IPS-NIHi7 (cell line): ENCODE data around the gene C10orf71.

Experiments
- DNase-seq: peaks from one replicate; pipeline ENCODE4 v3.0.0; 2012; ENCODE audit warnings: mixed read lengths; ENCODE audit errors: extremely low spot score

Gene C10orf71

DNA sequence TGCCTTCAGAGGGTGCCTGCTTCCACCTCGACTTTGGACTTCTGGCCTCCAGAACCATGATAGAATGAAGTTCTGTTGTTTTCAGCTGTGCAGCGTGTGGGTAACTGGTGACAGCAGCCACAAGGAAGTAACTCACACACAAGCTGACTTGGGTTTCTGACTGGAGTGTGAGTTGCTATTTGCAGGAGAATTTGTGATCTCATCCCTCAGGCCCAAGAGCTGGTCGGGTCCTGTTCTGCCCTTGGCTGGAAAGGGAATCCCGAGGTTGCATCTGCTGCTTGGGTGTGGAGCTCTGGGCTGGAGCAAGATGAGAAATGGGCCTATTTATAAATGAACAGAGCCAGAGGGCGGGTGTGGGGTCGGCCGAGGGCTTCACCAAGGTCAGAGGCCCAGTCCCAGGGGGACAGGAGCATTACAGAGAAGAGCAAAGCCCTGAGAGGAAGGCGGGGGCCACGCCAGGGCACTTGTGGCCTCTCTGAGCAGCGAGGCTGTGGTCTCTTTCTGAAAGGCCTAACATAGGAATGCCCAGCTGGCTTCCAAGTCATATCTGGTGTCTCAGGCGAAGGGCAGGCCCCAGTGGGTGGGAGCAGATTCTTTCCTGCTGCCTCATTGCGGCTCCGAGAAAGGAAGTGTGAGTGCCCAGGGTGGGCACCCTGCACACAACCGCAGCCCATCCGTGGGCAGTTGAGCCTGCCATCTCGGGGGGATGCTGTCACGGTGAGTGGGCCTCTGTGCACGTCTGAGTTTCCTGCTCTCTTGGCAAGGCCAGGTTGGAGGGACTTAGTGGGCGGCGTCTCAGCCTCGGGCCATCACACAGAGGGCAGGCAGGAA is 26.5 kb upstream of the C10orf71 start:
- no peak for DNase-seq

DNA sequence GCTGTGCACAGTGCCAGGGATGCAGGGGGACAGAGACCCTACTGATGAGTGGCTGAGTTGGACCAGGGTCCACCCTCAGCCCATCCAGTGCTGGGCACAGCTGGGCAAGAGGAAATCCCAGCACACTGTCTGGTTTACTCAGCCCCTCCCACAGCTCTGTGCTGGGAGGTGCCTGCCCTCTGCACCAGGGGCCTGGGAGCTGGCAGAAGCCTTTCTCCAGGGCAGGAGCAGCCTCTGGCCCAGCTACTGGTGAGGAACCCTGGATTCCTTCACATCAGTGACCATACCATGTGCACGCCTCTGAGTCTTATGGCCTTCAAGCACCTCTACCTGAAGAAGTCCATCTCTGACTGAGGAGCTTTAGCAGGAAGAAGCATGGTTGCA is 25.9 kb upstream of the C10orf71 start:
- no peak for DNase-seq

DNA sequence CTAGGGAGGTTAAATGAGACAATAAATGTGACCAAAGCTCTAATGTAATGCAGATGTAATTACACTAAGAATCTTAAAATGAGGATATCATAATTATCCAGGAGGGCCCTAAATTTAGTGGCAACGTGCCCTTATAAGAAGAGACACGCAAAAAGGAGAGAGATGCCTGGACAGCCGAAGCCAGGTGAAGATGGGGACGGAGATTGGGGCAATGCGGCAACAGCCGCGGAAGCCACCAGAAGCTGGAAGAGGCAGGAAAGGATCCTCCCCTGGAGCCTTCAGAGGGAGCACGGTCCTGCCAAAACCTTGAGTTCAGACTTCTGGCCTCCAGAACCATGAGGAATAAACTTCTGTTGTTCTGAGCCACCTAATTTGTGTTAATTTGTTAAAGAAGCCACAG is 25.3 kb upstream of the C10orf71 start:
- DNase-seq, result no peak

DNA sequence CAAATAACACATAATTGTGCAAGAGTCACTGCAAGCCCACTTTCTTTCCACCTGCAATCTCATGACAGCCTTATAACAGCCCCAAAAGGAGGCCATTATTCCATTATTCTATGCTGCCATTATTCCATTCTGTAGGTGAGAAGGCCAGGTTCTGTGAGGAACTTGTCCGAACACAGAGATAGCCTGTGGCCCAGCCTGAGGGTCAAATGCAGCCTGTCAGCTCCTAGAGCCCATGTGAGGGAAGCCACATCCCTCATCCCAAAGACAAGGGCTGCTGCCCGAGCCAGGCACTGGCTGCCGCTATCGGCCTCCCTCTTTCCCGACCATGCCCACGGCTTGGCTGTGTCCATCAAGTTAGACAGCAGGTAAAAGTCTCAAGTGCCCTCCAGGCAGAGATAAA is 24.1 kb upstream of the C10orf71 start:
- no peak for DNase-seq

DNA sequence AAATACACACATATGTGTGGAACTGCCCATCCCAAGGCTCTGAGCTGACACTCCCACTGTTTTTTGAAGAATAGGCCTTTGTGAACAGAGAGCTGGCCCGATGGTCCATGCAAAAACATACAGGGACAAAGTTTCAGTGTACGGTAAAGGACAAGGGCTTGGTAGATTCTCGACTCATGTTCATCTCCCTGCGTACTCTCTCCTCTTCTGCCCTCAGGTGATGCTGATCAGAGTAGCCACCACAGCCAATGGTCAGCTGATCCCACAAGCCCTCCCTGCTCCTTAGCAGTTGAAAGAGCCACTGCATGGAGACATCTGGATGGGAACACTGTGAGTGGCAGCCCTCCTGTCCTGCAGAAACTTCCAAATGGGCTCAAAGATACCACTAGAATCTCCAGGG is 23.1 kb upstream of the C10orf71 start:
- DNase-seq, result no peak

DNA sequence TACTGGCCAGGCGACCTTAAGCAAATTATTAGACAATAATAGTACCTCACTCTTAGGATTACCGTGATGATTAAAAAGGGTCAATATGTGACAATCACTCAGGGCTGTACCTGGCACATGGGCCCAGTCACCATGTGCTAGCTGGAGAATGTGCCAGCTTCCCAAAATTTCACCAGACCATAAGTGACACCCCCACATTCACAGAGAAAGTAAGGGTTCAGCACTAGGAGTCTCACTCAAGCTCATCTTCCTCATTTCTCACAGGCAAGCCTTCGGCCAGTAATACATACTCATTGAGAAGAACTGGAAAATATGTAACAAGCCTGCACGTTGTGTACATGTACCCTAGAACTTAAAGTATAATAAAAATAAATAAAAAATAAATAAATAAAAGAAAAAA is 22.4 kb upstream of the C10orf71 start:
- no peak for DNase-seq

DNA sequence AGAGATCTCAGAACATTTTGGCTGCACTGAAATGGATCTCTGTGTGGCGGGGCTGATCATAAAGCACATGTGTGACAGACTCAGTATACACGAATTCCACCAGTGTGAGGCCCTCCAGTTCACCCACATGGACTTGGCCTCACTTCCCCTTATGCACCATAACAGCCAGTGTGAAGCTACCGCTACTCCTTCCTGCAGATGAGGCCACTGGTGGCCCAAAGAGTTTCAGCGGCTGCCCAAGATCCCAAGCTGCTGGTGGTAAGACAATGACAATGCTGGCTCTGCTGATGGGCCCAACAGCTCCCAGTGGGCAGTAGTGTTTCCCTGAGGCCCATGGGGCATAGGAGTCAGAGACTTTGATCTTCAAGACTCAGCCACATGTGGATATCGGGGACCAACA is 21.0 kb upstream of the C10orf71 start:
- no peak for DNase-seq

DNA sequence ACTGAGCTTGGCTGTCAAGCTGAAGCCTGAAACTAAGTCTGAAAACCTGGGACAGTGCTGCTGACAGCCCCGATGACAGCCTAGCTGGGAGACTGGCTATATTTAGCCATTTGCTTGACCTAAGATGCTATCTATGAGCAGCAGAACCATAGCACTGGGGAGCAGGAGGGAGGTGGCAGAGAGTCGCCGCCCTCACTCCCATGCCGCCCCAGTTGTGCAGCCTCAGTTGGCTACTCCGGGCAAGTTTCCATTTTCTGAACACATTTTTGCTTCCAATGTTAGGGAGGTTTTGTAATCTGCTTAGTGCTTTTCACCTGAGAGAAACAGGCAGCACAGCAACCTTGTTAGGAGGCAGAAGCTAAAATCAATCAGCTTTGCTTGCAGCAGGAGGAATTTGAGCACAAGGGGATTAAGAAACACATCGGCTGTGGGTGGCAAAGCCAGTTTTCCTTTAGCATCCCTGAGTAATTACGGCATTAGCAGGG is 20.4 kb upstream of the C10orf71 start:
- no peak for DNase-seq

DNA sequence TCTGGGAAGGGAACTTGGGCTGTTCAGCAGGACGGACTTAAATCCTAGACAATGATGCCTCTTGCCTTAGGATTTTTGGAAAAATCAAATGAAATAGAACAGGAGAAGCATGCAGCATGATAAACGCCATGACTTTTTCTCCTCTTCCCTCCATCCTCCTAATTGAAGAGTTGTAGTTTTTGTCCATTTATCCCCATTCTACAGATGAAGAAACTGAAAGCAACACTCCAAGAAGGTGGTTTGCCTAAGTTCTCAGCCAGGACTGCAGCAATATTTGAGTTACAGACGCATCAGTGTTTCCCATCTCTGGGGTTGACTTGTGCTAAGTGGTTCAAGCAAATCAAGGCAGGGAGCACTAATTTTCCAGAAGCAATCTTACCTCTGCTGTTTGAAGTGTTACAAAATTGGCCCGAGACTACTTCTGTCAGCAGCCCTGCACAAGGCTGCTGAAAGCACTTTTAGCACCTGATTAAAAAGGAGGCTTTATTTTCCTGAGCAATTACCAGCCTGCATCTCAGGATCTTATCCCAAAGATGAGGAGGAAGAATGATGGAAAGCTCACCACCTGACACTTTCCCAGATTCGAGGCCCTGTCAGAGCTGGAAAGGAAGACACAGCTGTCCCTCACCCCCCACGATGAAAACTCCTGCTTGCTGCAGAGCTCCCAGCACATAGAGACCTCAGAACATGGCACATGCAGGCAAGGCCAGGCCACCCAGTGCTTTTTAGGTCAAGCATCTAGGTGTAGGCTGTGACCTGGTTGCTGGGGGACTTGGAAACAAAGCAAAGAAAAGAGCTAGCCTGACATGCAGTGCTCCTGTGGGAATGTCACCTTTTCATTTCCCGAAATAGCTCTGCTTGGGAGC is 19.7 kb upstream of the C10orf71 start:
- DNase-seq, result no peak

DNA sequence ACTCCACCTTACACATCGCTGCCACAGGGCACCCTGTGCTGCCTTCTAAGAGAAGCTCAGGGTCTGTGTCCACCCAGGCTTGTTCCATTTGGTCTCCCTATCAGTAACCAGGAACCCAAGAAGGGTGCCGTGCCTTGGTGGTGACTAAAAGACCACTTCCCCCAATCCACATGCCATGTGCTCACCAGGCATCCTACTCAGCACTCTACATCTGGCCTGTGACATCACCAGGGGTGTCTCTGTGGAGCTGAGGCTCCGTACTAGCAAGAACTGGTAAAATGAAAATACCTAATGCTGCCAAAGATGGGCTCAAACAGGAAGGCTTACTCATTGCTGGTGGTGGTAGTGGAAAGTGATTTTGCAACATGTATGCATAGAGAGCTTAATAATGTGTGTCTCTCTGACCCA is 19.0 kb upstream of the C10orf71 start:
- no peak for DNase-seq

DNA sequence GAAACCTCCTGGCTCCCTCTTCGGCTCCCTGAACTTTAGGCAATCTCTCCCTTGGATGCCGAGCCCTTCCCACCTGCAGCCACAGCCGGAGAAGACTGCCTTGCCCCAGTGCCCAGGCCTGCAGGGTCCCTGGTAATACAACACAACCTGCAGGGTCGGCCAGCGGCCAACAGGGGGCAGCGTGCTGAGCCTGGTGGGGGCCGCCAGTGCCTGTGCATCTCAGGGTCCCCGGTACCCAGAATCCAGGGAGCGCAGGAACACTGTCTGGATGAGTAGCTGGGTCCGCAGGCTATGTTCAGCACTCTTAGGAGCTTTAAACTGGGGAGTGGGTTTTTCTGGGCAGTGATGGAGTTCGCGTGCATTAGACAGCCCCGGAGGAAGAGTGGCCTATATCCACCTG is 17.5 kb upstream of the C10orf71 start:
- peak; percentile 73 for DNase-seq

DNA sequence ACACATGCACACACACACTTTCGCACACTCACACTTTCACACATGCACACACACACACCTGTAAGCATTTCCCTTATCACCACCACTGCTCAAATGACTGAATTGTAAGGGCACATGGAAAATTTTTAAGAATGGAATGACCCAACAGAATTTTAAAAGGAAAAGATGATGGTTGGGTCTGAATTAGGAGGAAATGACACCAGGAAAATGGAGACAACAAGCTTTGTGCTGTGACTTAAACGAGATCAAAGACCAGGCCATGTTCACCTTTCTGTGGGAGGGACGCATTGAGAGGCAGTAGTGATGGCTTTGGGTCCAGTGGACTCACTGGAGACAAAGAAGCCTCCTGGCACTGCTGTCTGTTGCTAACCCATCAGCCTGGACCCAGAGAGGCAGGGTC is 16.7 kb upstream of the C10orf71 start:
- no peak for DNase-seq

DNA sequence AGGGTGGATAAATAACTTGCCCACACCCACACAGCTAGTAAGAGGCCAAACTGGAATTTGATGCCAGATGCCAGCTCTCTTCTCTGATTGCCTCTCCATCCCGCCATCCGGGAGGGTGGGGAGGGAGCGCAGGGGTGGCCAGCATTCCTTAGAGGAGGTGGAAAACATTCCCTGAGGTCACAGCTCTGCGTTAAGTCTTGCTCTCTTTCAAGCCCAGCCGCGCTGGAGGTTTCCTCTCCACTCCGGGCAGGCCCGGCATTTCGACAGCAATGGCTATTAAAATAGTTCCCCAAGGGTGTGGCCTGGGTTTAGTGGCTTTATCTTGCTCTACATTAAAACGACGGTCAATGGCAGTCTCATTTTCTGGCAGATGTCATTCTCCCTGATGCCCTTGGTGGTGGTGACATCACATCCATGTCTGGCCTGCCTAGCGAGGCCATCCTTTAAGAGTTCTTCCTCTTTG is 16.1 kb upstream of the C10orf71 start:
- DNase-seq, result no peak

DNA sequence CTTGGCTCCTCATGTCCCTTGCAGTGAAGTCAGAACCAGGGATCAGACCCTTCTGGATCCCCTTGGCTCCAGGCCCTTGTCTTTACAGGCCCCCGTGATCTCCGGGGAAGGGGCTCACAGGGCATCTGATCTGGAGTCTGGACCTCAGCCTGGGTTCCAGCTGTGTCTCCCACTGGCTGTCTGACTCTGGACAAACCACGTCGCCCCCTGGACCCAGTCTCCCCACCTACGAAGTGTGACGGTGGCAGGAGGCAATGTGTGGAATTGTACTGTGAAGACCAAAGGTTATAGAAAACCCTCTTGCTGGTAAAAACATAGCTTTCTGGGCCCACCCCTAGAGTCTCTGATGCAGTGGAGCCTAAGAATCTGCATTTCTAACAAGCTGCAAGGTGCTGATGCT is 15.5 kb upstream of the C10orf71 start:
- DNase-seq, result no peak

DNA sequence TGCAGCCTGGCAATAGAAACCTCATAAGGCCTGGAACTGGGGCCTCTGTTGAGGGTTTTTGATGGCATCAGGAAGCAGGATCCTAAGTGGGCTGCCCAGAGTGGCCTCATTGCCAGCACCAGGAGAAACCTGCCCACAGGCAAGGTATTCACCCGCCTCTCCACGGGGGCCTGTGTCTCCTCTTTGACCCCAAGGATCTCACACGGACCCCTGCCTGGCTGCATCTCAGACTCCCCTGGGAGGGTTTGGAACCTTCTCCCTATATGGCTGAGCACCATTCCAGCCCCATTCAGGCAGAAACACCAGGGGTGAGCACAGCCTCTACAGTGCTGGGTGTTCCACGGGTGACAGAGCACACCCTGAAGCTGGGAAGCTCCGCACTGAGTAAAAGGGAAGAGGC is 14.6 kb upstream of the C10orf71 start:
- no peak for DNase-seq

DNA sequence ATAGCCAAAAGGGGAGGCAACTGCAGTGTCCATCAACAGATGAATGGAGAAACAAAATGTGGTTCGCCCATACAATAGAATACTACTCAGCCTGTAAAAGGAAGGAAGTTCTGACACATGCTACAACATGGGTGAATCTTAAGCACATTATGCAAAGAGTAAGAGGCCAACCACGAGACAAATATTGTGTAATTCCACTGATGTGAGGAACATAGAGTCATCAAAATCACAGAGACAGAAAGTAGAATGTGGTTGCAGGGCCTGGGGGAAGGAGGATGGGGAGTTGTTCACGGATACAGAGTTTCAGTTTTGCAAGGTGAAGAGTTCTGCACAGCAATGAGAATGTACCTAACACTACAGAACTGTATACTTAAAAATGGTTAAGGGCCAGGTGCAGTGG is 13.7 kb upstream of the C10orf71 start:
- no peak for DNase-seq

DNA sequence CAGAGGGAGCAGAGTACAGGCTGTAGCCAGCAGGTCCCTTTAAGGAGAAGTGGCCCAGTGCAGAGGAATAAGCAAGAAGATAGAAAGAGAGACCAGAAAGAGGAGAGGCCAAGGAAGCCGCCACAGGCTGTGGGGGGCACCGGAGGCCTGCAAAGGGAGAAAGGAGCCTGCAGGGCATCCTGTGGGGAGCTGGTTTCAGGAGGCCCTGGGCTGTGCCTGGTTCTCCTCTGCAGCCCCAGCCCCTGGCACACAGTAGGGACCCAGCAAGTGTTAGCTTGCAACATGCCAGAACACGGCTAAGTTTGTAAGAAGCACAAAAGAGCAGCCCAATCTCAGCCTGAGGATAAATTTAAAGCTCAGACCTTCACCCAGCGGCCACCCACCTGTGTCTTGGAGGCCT is 12.3 kb upstream of the C10orf71 start:
- no peak for DNase-seq

DNA sequence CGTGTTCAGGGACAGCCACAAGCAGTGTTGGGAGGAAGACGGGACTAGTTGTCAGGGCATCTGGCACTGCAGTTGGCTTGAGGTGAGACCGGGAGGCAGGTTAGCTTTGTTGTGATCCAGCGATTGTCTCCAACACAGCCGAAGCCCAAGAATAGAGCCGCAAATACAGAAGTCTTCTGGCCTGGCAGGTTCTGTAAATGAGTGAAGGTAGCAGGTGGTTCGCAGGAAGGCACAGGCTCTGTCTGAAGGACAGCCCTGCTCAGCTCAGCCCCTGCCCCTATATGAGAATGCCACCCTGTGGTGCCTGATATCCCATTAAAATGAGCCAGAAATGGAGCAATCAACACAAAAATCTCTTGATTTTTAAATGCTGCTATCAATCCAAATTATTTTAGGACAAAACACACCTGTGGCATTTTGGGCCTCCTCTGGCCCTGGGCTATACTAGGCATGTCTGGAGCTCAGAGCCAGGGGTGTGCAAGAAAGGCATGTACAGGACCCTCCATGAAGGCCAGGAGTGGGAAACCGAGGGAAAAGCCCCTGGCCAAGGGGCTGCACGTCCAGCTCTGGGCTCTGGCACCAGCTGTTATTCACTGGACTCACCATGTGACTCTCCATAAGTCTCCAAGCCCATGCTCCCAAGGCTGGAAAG is 11.2 kb upstream of the C10orf71 start:
- DNase-seq, result no peak

DNA sequence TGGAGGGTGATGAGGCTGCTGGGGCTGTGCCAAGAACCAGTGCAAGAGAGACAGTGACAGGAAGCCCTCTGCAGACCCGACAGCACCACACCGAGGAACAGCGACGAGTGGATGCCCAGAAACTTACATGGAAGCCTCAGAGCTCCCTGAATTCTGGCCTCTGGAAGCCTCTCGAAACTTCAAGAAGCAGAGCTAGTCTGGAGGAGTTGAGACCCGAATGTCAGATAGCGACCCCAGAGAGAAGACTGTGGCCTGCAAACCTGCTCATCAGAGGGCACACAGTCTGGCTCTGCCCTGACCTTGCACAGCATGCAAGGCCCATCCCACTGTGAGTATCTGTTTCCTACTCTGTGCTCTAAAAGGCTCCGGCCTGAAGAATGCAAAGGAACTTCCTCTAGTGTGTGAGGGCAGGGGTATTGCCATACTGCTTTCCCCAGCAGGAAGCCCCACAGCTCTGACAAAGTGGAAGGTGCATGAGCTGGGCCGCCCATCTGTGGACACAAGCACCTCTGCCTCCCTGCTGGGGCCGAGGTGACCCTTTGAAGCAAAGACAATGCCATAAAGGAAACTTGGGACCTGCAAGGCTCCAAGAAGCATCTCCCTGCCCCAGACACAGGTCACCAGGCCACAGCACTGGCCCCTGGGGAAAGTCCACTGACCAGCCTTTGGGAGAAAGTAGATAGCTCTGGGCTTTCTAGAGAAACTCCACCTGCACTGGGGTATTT is 10.5 kb upstream of the C10orf71 start:
- DNase-seq, result no peak

DNA sequence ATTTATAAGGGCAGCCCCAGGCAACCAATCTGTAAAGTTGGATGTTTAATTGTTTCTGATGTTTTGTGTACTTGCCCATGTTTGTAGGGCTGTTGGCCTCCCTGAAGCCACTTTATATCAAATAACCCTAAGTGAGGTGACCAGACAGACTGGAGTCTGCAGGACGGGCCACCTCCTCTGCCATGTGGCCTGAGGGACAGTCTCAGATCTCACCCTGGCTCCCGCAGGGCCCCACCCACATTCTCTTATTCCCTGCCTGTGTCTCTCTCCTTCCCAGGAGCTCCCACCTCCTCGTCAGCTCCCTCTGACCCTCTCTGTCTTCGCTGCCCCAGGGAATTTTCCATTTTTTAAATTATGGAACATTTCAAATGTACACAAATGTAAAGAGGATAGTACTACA is 9.5 kb upstream of the C10orf71 start:
- no peak for DNase-seq

DNA sequence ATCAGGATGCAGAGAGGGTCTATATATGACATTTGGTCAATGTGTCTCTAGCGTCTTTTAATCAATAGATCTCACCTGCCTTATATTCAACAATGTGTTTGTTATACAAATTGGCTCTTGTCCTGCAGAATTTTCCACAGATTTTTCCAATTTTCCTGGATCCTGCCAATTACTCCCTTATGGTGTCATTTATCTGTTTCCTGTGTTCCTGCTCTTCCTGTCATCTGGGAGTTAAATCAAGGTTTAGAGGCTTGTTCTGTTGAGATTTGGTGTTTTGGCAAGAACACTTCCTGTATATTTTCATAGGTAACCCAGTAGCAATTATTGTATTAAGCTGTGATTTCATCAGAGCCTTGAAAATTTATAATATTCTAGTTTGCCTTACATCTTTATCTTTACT is 8.8 kb upstream of the C10orf71 start:
- DNase-seq, result no peak

DNA sequence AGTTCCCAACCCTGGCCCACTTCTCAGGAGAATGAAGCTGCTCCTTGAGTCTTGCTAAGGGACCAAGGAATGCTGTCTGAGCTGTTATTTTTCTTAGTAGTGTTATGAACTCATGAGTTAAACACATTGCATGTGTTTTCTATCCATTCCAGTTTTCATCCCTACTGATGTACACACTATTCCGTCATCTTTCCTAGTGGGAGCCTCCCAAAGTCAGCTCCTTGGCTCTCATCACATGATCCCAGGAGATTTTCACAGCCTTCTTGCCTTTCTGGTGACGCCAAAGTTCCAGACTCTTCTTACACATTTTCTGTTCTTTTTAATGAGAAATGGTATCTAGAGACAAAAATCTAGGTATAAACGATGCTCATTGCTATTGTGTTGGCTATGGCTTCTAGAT is 8.4 kb upstream of the C10orf71 start:
- no peak for DNase-seq
